Large intestine (tissue), 3 donors: ENCODE measurements around the gene SGO2. TPM values are rescaled to one million over a fixed set of nuclear protein-coding genes. Genes with fewer than 3 reads are reported as not detected.

ENCODE experiments used
- DNase-seq, 2 donors: peaks; one replicate each; pipeline versions ENCODE4 v3.0.0 to v3.0.0-alpha.2; 2013
- H3K27ac ChIP-seq: one replicate; pipeline ENCODE4 v1.5.1; 2013; ENCODE audit warnings: low read length
- H3K27me3 ChIP-seq: 2 replicates; pipeline ENCODE4 v1.6.1; 2013; ENCODE audit warnings: low read length; ENCODE audit not compliant: control insufficient read depth, insufficient read depth
- H3K36me3 ChIP-seq: 2 replicates; pipeline ENCODE4 v1.6.1; 2013; ENCODE audit warnings: low read length; ENCODE audit not compliant: control insufficient read depth, insufficient read depth
- H3K4me1 ChIP-seq: one replicate; pipeline ENCODE4 v1.6.1; 2013; ENCODE audit warnings: low read length; ENCODE audit not compliant: control insufficient read depth, insufficient read depth
- H3K4me3 ChIP-seq: one replicate; pipeline ENCODE4 v1.5.1; 2013; ENCODE audit warnings: low read length
- H3K9me3 ChIP-seq: one replicate; pipeline ENCODE4 v1.6.1; 2013; ENCODE audit warnings: mild to moderate bottlenecking, low read depth, low read length, moderate library complexity; ENCODE audit not compliant: control insufficient read depth
- WGBS: methylation state at CpG from one replicate; pipeline ENCODE4 v1.1.5; 2013; ENCODE audit warnings: low lambda C conversion rate; ENCODE audit not compliant: insufficient coverage; 5-methylcytosine and 5-hydroxymethylcytosine counted together
- polyA plus RNA-seq: library from polyadenylated mRNA; unstranded; fragments of 120-200 nt; gene quantifications from one replicate; pipeline ENCODE4 v1.2.1, GENCODE V29; 2013

The SGO2 gene
- polyA plus RNA-seq, 1 donor, result 7.8 TPM

DNA sequence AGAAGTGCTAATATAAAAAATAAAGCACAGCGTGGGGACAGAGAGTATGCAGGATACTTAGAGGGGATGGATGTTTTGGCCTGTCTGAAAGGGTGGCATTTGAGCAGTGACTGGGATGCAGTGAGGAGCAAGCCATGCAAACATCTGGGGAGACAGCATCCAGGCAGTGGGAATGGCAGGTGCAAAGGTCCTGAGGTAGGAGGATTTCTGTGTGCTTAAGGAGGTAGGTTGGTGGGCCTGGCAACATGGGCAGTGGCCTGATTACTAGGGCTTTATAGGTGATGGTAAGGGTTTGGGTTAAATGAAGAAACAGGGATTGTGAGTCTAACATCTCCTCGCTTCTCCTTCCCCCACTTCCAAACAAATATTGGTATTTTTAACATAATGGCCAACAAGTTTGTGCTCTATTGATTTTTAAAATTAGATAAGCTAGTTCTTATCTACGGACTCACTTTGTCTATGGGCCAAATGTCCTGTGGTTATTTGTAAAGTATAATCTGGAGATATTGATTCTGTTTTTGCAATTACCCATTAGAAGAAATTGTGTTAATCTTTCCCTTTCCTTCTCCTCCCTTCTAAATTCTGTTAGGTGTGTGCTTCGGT lies 62.2 kb downstream of the SGO2 start:
- no peaks in the 10 kb centered on the region for H3K36me3 ChIP-seq
- H3K27ac ChIP-seq, result no peak overlapping the region
- H3K27me3 ChIP-seq, result no peaks in the 10 kb centered on the region
- WGBS, result 90% methylated on average over 3 of the region's 4 CpGs
- no peak for DNase-seq
- peaks cover 4% of the 10 kb centered on the region for H3K4me1 ChIP-seq
- no peak overlapping the region for H3K4me3 ChIP-seq
- peaks cover 4% of the 10 kb centered on the region for H3K9me3 ChIP-seq

DNA sequence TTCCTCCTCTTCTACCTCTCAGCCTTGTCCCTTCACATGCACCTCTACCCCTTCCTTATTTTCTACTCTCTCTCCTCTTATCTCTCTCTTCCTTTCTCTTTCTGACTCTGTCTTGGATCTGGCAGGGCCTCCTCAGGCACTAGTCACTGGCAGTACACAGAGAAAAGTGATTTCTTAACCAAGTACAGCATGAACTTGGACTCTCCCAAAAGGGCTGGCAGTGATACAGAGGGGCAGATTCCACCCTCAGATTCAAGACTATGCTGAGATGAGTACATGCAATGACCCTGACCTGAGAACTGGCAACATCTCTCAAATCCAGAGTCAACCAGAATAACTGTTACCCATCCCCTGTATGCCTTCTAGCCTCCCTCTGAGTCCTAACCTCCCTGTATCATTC lies 64.1 kb downstream of the SGO2 start:
- no peak for DNase-seq
- Histone ChIP-seq H3K4me1 (peaks cover 4% of the 10 kb centered on the region), H3K27ac (no peak overlapping the region), H3K4me3 (no peak overlapping the region), H3K36me3 (no peaks in the 10 kb centered on the region), H3K27me3 (no peaks in the 10 kb centered on the region), H3K9me3 (peaks cover 4% of the 10 kb centered on the region)

DNA sequence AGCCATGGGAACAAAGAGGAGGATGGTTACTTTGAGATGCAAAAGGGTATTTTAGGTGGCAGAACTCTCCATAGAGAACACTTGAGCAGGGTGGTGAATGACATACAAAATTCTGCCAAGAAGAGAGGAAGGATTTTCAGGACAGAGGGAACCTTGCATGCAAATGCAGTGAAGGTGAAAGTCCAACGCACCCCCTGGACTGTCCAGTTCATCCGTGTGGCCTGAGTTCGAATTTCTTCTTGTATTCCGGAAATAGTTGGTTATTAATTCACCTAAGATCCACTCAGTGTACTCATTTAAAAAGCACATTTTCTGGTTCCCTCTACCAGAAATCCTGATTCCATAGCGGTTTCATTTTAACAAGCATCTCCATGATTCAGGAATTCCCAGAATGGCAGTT lies 65.3 kb downstream of the SGO2 start:
- no peak for DNase-seq
- peaks cover 5% of the 10 kb centered on the region for H3K4me1 ChIP-seq
- H3K27me3 ChIP-seq, result no peaks in the 10 kb centered on the region
- no peak overlapping the region for H3K27ac ChIP-seq
- no CpG with 5 or more reads among the region's 5 CpGs for WGBS
- H3K4me3 ChIP-seq, result no peak overlapping the region
- H3K9me3 ChIP-seq, result no peaks in the 10 kb centered on the region
- no peaks in the 10 kb centered on the region for H3K36me3 ChIP-seq

DNA sequence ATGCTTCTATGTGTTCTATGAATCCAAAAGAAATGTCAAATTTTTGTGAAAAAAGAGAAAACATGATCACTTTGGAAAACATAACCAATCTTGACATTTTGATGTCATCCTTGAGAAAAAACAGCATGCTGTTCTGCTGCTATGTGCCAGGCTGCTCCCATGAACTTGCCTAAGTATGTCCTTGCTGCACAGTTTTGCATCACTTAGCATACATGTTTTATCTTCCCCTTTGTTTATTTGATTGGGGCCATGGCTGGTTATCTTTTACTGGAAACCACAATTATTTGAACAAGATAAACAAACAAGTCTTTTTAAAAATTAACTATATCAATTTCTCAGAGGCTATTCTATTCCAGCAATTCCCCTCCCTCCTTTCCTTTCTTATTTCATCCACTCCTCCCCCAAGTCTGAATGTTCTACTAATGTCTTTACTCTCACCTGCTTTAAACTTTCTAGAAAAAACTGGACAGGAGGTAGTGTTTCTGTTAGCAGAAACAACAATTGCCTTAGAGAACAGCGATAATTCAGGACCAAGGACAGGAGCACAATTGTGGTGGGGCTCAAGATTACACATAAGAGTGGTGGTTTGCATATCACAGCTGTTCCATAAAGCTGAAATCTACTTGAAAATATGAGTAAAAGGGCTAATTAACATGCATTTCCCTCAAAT lies 66.5 kb downstream of the SGO2 start:
- Histone ChIP-seq H3K36me3 (no peaks in the 10 kb centered on the region), H3K9me3 (no peaks in the 10 kb centered on the region), H3K4me3 (no peak overlapping the region), H3K27ac (no peak overlapping the region), H3K27me3 (no peaks in the 10 kb centered on the region), H3K4me1 (peaks cover 12% of the 10 kb centered on the region)
- WGBS, result 20% methylated on average over 1 of the region's 1 CpG
- peak in 1 of 2 donors; percentile 15 for DNase-seq

DNA sequence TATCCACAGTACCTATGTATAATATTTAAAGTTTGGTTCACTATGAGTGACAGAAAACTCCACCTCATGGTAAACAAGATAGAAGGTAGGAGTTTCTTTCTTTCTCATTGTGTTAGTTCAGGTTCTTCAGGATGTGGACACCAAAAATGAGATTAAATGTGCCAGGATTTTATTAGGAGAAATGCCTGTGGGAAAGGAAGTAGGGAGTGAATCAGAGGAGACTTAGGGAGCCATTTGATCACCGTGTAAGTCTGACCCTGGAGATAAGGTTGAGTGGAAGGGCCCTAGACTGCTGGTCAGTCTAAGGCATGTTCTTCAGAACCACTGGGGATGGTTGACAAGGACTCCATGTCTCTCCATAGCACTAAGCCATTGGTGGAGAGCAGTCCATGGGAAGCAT lies 67.9 kb downstream of the SGO2 start:
- no peaks in the 10 kb centered on the region for H3K36me3 ChIP-seq
- no peak for DNase-seq
- no CpG with 5 or more reads among the region's 1 CpG for WGBS

GRCh38 chr2:200595913-200596312 lies 69.9 kb downstream of the SGO2 start:
- no peak overlapping the region for H3K4me3 ChIP-seq
- no peaks in the 10 kb centered on the region for H3K36me3 ChIP-seq
- H3K27ac ChIP-seq, result peak overlapping the region; percentile 2
- no peaks in the 10 kb centered on the region for H3K27me3 ChIP-seq
- DNase-seq, result no peak
- H3K4me1 ChIP-seq, result peaks cover 12% of the 10 kb centered on the region
- 60% methylated on average over 1 of the region's 3 CpGs for WGBS
- no peaks in the 10 kb centered on the region for H3K9me3 ChIP-seq

More for the DNA sequence above, 67.9 kb downstream of the SGO2 start:
- no peak overlapping the region for H3K27ac ChIP-seq
- H3K4me1 ChIP-seq, result peaks cover 12% of the 10 kb centered on the region
- no peak overlapping the region for H3K4me3 ChIP-seq
- H3K27me3 ChIP-seq, result no peaks in the 10 kb centered on the region
- no peaks in the 10 kb centered on the region for H3K9me3 ChIP-seq

- peaks cover 12% of the 10 kb centered on the region for H3K4me1 ChIP-seq
- H3K9me3 ChIP-seq, result no peaks in the 10 kb centered on the region
- no peaks in the 10 kb centered on the region for H3K27me3 ChIP-seq
- no CpG with 5 or more reads among the region's 5 CpGs for WGBS
- peak overlapping the region; percentile 2 for H3K27ac ChIP-seq
- peak; percentile 65 to 85 for DNase-seq
- H3K4me3 ChIP-seq, result no peak overlapping the region
- no peaks in the 10 kb centered on the region for H3K36me3 ChIP-seq
These were observed 71.0 kb downstream of the SGO2 start for GRCh38 chr2:200596774-200597570.

DNA sequence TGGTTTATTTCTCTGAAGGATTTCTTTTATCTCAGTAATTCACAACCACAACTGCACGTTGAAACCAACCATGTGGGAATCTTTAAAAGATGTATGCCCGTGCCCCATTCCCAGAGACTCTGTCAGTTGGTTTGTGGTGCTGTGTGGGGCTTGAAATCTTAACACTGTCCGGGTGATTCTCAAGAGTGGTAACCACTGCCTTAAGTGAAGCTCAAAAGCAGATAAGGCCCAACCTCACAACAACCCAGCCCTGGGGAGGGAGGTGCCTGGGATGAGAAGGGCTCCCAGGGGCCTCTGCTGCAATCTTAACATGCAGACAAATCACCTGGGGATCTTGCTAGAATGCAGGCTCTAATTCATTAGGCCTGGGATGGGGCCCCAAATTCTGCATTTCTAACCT lies 73.2 kb downstream of the SGO2 start:
- H3K9me3 ChIP-seq, result no peaks in the 10 kb centered on the region
- H3K36me3 ChIP-seq, result no peaks in the 10 kb centered on the region
- no peaks in the 10 kb centered on the region for H3K27me3 ChIP-seq
- H3K27ac ChIP-seq, result no peak overlapping the region
- WGBS, result no CpG with 5 or more reads among the region's 3 CpGs
- H3K4me1 ChIP-seq, result peaks cover 19% of the 10 kb centered on the region
- no peak overlapping the region for H3K4me3 ChIP-seq
- DNase-seq, result no peak

- DNase-seq, result no peak
- H3K27me3 ChIP-seq, result no peaks in the 10 kb centered on the region
- peaks cover 23% of the 10 kb centered on the region for H3K4me1 ChIP-seq
- H3K36me3 ChIP-seq, result no peaks in the 10 kb centered on the region
- no peak overlapping the region for H3K4me3 ChIP-seq
- WGBS, result no CpG with 5 or more reads among the region's 7 CpGs
- no peak overlapping the region for H3K27ac ChIP-seq
- H3K9me3 ChIP-seq, result no peaks in the 10 kb centered on the region
These were observed 74.7 kb downstream of the SGO2 start for GRCh38 chr2:200600549-200601225.

- Histone ChIP-seq H3K36me3 (no peaks in the 10 kb centered on the region), H3K27ac (no peak overlapping the region), H3K27me3 (no peaks in the 10 kb centered on the region), H3K4me3 (no peak overlapping the region), H3K4me1 (peaks cover 11% of the 10 kb centered on the region), H3K9me3 (no peaks in the 10 kb centered on the region)
- no CpG with 5 or more reads among the region's 4 CpGs for WGBS
- DNase-seq, result no peak
These were observed 76.6 kb downstream of the SGO2 start for GRCh38 chr2:200602584-200602983.
